Measurements from ENCODE around the gene ANKRD17.

DNA sequence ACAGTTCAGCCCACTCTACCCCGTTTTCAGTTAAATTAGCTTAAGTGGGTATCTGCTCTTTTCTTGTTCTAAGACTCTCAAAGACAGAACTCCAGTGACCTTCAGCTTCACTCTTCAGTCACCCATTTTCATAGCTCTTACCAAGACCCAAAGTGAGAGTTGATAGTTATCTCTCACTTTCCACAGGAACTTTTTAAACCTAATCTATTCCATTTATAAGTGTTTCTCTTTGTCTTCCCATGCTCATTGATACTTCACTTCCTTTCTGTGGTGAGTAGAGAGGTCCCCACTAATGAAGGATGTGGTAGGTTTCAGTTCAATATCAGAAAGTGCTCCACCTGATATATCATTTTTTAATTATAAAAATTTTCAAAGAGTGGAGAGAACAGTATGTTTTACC lies 222.5 kb downstream of the ANKRD17 start:
- no peak for TF ChIP-seq NR2F6 (CRISPR knock-in tag; IDR thresholded peaks at IDR 0.05)
- TF ChIP-seq HIVEP1 (CRISPR knock-in tag; IDR thresholded peaks at IDR 0.05): no peak
- TF ChIP-seq ZNF184 (CRISPR knock-in tag; IDR thresholded peaks at IDR 0.05): no peak
